NCI-H2196 treated with DMSO at 0.1 percent for 48 hours (cell line): ENCODE results near the gene CGGBP1.
"Not testable (repeated sequence)": the region's sequence is repeated elsewhere in the genome, so short reads cannot be mapped to it uniquely, and the experiment has no call there.

Experiments
- DNase-seq: peaks from one replicate; lab custom pipeline; 2025; ENCODE audit not compliant: unreplicated experiment; lab: John Stamatoyannopoulos, UW

CGGBP1 gene

DNA sequence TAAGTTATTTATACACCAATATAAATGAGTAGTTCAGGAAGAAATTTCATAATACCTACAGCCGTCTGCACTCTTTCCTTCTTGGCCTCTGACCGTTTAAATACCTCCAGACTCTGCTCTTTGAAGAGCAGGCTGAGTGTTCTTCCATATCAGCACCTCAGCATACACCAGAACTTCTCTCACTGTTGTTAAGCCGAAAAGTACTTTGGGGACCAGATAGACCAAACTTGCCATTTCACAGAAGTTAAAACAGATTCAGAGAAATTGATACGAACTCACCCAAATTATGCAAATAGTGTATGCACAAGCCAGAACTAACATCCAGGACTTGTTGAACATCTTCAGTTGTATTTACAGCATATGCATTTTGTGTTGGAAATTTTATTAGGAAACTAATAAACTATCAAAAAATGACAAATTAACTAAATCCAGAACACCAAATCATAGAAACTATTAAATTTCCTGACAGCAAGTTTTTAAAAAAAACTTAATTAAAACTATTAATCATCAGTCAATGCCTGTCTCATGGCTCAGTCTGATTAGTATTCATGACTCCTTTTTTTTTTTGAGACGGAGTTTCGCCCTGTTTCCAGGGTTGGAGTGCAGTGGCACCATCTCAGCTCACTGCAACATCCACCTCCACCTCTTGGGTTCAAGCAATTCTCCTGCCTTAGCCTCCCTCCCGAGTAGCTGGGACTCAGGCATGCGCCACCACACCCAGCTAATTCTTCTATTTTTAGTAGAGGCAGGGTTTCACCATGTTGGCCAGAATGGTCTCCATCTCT, 24.1 kb downstream of the CGGBP1 start:
- no peak for DNase-seq

DNA sequence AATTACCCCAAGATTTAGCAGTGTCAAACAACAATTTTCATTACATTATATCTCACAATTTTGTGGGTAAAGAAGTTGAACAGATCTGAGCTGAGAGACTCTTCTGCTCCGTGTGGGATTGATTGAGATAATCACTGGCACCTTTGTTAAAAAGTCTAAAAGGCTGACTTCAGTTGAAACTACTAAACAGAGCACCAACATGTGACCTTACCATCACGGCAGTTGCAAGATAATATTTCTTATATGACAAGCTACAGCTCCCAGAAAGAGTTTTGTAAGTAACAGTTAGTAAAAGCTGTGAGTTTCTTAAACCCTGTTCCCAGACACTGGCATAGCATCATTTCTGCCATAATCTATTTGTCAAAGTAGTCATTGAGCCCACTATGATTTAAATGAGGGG, 25.0 kb downstream of the CGGBP1 start:
- no peak for DNase-seq

DNA sequence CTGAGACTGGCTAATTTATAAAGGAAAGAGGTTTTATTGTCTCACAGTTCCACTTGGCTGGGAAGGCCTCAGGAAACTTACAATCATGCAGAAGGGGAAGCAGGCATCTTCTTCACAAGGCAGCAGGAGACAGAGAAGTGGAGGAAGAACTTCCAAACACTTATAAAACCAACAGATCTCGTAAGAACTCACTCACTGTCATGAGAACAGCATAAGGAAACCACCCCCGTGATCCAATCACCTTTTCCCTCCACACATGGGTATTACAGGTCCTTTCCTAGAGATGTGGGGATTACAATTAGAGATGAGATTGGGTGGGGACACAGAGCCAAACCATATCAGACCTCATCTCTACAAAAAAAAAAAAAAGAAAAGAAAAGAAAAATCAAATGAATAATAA, 25.7 kb downstream of the CGGBP1 start:
- DNase-seq = no peak

DNA sequence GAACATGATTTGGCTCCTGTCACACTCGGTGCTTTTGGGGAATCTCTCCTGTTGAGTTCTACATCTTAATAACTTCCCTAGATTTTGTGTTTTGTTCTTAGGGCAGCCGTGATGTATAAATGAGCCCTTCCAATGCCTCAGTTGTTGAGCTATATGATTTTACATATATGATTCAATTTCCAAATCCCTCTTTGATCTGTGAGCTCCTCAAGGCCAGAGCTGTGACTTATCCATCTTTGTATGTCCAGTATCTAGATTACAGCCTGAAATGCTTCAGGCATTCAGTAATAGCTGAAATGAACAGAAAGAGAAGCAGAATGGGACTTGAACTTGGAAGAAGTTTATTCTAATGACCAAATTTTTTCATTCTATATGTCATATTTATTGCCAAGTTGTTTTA, 26.6 kb downstream of the CGGBP1 start:
- no peak for DNase-seq

DNA sequence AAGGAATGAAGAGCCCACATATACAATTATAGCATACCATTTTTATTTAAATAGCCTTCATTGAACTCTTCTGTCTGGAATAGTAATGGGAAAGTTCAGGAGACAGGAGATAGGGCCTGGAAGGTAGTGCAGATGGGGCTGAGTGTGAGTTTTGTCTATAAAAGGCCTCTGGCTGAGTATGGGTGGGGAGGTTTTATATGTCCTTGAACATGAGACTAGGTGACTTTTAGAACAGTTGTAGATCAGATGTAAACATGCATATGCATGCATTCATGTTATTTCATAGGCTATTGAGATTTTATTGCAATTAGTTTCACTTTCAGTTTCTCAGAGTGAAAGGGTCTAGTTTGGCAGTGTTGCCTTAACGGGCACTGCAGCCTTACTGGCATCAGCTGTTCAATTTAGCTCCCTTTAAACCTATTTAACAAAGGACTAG, 27.1 kb downstream of the CGGBP1 start:
- DNase-seq = no peak

DNA sequence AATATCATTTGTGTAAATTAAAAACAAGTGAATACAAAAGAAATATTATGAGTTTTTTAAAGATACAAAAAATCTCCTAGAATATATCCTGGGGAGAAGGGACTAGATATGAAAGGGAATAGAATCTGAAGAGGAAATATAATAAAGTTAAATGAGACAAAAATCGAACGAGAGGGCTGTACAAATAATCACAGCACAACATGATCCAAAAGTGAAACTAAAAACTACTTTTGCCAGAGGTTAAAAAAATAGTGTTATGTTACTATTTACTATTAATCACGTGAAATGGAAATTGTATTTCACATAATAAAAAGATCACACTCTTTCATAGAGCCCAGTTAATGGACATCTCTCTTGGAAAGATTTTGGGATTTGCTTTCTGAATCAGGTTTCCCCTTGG, 28.6 kb downstream of the CGGBP1 start:
- DNase-seq = no peak

DNA sequence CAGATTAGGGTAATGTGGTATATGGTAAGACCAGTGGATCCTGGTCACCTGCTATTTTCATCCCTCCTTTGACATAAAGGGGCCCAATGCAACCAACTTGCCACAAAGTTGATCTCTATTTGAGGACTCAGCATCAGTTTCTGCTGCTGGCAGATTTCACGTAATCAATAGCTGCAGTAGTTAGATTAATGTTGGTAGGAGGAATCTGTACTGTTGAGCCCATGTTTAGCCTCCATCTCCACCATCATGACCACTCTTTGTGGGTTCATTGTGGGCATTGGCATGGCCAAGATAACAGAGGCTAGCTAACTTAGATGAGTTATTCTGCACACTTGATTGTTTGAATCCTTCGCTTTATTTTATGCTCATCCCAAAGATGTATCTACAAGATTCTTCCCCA, 29.9 kb downstream of the CGGBP1 start:
- no peak for DNase-seq

DNA sequence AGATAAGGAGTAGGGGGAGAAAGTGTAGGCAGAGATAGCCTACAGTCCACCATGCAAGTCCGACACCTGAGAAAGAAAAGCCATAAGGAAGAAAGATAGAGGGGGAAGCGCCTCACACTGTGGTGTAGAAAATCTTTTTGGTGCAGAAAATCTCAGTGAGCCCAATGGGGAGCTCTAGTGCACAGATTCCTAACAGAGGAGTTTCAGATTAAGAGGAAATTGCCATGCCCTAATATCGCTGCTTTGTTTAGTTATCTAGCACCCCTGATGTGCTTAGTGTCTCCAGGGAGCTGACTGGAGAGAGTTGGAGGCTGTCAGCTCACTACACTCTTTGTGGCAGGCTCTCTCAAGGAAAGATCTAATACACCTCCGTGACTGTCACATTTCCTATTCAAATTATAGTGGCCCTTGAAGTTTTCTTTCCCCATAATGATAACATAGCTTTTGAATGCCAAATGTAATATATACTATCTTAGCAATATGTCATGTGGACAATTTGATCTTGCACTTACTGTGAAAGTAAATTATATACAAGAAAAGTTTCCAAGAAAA, 33.7 kb downstream of the CGGBP1 start:
- no peak for DNase-seq

DNA sequence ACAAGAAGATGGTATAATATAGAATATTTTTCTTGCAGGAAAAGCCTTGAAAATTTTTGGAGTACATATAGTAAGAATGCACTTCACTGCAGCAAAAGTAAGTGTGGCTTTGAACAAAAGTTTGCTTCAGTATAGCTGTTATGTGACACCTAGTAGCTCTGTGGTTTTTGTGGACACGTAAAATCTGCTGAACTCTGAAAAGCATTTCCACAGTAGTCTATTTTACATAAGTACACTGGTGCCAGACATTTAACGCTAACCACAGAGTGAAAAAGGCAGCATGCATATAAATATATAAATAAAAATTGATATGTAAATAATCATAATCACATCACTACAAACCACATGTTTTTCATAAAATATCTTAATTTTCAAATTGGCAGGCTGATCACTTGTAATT, 39.8 kb downstream of the CGGBP1 start:
- DNase-seq = no peak

DNA sequence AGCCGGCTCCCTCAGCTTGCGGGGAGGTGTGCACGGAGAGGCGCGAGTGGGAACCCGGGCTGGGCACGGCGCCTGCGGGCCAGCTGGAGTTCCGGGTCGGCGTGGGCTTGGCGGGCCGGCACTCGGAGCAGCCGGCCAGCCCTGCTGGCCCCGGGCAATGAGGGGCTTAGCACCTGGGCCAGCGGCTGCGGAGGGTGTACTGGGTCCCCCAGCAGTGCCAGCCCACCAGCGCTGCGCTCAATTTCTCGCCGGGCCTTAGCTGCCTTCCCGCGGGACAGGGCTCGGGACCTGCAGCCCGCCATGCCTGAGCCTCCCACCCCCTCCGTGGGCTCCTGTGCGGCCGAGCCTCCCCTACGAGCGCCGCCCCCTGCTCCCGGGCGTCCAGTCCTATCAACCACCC, 43.1 kb downstream of the CGGBP1 start:
- DNase-seq = not testable (repeated sequence)

DNA sequence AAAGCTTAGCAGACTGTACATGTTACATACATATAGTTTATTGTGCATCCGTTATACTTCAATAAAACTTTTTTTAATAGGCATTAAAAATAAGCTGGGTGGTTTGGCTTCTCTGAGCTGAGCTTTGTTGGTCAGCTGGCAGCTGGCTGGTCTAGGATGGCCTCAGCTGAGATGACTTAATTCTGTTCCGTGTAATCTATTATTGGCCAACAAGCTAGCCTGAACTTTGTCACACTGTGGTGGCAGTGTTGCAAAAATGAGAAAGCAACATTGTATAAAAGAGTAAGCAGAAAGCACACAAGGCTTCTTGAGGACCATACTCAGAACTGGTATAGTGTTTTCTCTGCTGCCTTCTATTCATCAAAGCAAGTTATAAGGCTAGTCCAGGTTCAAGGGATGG, 45.2 kb downstream of the CGGBP1 start:
- DNase-seq = no peak

DNA sequence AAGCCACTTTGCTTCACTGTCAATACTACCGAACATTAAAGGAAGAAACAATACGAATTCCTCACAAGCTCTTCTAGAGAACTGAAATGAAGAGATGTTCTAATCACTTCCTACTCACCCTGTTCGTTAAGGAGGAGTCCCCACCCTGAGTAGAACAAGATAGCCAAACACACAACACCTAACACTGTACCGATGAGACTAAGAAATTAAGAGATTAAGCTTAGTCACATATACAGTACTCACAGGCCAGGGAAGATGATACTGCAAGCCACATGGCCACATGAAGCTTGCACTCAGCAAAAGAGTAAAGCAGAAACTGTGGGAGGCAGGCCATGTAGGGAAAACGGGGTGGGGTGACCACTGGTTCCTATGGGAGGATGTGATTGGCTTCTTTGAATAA, 48.0 kb downstream of the CGGBP1 start:
- no peak for DNase-seq

DNA sequence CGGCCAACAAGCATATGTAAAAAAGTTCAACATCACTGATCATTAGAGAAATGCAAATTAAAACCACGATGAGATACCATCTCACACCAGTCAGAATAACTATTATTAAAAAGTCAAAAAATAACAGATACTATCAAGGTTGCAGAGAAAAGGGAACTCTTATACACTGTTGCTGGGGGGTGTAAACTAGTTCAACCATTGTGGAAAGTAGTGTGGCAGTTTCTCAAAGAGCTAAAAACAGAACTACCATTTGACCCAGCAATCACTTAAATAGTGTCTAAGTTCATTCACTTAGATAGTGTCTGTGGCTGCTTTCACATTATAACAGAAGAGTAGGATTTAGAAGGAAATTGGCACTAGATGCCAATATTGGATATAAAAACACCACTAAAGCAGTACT, 49.7 kb downstream of the CGGBP1 start:
- DNase-seq = no peak

DNA sequence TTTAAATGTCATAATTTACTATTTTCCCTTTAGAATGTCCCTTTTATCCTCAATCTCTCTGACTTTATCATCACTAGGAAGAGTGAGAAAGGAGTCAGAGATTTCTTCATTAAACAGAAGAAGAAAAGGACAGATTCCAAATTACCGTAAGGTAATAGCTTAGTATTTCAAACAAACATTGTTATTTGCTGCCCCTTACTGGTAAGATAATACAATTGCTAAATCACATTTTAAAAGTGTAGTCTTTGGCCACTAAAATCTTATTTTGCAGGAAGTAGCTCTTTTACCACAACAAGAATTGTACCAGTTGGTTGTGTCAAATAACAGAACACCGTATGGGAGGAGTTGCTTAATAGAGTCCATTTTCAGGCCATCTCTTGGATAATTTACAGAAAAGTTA, 53.7 kb downstream of the CGGBP1 start:
- DNase-seq = no peak

DNA sequence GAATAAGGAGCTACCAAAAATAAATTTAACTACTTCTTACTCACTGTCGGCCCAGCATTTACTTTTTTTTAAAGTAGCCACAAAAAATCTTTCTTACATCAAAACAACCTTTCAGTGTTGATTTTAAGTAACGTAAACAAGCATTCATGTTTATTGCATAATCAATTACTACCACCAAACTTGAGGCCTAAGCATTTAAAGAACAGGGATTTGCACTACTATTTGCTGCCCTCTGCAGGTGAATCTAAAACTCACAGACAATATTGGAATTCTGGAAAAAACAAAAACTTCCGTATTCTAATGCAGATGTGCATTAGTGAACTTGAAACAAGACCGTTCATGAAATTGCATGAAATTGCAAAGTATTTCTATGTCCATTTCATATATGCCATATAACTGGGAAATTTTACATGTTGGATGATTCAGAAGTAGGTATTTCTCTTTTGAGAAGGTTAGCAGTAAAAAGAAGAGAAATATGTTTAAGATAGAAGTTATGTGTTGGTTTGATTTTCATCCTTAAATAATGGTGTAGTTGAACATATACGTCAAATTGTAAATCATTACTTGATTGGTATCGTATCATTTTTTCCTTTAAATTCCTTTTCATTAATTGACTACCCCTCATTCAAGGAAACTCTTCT, 55.6 kb downstream of the CGGBP1 start:
- no peak for DNase-seq

DNA sequence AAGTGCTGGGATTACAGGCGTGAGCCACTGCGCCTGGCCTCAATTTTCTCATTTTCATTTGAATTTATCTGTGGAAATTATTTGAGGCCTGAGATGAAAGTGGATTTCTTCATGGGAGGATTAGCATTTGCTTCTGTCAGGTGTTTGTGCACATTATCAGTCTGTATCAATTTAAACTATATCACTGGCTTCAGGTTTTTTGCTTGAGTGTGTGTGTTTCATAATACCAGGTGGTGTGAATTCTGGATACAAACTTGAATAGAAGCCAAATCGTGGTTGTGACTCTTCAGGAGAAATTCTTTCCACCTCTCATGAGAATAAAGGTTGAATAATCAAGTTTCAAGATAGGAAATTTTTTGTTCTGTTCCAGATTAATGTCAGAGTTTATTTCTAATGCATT, 56.4 kb downstream of the CGGBP1 start:
- no peak for DNase-seq
